Measurements from ENCODE around the gene CDCP2.

CDCP2 gene

DNA sequence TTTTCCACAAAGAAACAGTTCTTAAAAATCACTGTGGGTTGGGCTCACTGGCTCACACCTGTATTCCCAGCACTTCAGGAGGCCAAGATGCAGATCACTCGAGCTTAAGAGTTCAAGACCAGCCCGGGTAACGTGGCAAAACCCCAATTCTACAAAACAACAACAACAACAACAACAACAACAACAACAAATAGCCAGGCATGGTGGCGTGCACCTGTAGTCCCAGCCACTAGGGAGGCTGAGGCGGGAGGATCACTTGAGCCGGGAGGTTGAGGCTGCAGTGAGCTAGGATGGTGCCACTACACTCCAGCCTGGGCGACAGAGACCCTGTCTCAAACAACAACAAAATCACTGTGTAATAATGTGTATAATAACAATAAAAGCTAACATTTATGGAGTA lies 40.8 kb downstream of the CDCP2 start:
- H3K36me3 ChIP-seq (ENCODE audit: control insufficient read depth, low read length), result no peaks in the 10 kb centered on the region
- no peaks in the 10 kb centered on the region for H3K79me2 ChIP-seq (ENCODE audit: control insufficient read depth, low read length)
- no peaks in the 10 kb centered on the region for H3K9me2 ChIP-seq (replicated peaks; ENCODE audit: control insufficient read depth, low read length)
- H3F3A ChIP-seq (ENCODE audit: control insufficient read depth, insufficient read depth), result no peaks in the 10 kb centered on the region
- no peak overlapping the region for H3K4me2 ChIP-seq (ENCODE audit: low read length)
- H3K27me3 ChIP-seq (ENCODE audit: control insufficient read depth, low read length), result no peaks in the 10 kb centered on the region
- TF ChIP-seq, protein P1, sequence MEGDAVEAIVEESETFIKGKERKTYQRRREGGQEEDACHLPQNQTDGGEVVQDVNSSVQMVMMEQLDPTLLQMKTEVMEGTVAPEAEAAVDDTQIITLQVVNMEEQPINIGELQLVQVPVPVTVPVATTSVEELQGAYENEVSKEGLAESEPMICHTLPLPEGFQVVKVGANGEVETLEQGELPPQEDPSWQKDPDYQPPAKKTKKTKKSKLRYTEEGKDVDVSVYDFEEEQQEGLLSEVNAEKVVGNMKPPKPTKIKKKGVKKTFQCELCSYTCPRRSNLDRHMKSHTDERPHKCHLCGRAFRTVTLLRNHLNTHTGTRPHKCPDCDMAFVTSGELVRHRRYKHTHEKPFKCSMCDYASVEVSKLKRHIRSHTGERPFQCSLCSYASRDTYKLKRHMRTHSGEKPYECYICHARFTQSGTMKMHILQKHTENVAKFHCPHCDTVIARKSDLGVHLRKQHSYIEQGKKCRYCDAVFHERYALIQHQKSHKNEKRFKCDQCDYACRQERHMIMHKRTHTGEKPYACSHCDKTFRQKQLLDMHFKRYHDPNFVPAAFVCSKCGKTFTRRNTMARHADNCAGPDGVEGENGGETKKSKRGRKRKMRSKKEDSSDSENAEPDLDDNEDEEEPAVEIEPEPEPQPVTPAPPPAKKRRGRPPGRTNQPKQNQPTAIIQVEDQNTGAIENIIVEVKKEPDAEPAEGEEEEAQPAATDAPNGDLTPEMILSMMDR (IDR thresholded peaks at IDR 0.05; ENCODE audit: low read depth, low read length, poor library complexity, severe bottlenecking), result no peak
- no peak for TF ChIP-seq EZH2phosphoT487 (IDR thresholded peaks at IDR 0.05; ENCODE audit: borderline replicate concordance, low read length)
- H3K4me1 ChIP-seq (ENCODE audit: control insufficient read depth, low read length), result no peaks in the 10 kb centered on the region
- no peaks in the 10 kb centered on the region for H4K20me1 ChIP-seq (ENCODE audit: control insufficient read depth, insufficient read depth, low read depth, low read length)
- H3K4me3 ChIP-seq (ENCODE audit: low read length), result no peak overlapping the region
- no peak overlapping the region for H3K27ac ChIP-seq (ENCODE audit: low read depth, low read length)
- H3K9me3 ChIP-seq (ENCODE audit: control insufficient read depth, insufficient read depth, low read length), result no peaks in the 10 kb centered on the region

DNA sequence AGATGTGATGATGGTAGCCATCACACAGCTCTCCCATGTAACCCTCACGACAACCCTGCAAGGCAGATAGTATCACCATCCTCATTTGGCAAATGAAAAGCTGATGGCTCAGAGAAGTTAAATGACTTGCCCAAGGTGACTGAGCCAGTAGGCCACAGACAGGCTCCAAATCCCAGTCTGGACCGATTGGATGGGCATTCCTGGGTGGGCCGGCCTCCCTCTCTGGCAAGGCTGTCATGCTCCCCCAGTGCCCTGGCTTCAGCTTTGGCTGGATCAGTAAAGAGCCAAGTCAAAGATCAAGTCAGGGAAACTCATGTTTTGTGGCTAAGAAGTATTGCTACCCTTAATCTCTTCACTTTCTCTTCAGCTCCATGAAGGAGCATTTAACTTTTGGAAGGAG lies 41.2 kb downstream of the CDCP2 start:
- Histone ChIP-seq H3K79me2 (ENCODE audit: control insufficient read depth, low read length) (no peaks in the 10 kb centered on the region), H3K9me2 (replicated peaks; ENCODE audit: control insufficient read depth, low read length) (no peaks in the 10 kb centered on the region), H3K4me3 (ENCODE audit: low read length) (no peak overlapping the region), H3F3A (ENCODE audit: control insufficient read depth, insufficient read depth) (no peaks in the 10 kb centered on the region), H3K9me3 (ENCODE audit: control insufficient read depth, insufficient read depth, low read length) (no peaks in the 10 kb centered on the region), H3K36me3 (ENCODE audit: control insufficient read depth, low read length) (no peaks in the 10 kb centered on the region), H3K27ac (ENCODE audit: low read depth, low read length) (no peak overlapping the region), H3K27me3 (ENCODE audit: control insufficient read depth, low read length) (no peaks in the 10 kb centered on the region), H4K20me1 (ENCODE audit: control insufficient read depth, insufficient read depth, low read depth, low read length) (no peaks in the 10 kb centered on the region), H3K4me2 (ENCODE audit: low read length) (no peak overlapping the region), H3K4me1 (ENCODE audit: control insufficient read depth, low read length) (no peaks in the 10 kb centered on the region)
- TF ChIP-seq, protein P1 (IDR thresholded peaks at IDR 0.05; ENCODE audit: low read depth, low read length, poor library complexity, severe bottlenecking), result no peak
- no peak for TF ChIP-seq EZH2phosphoT487 (IDR thresholded peaks at IDR 0.05; ENCODE audit: borderline replicate concordance, low read length)

DNA sequence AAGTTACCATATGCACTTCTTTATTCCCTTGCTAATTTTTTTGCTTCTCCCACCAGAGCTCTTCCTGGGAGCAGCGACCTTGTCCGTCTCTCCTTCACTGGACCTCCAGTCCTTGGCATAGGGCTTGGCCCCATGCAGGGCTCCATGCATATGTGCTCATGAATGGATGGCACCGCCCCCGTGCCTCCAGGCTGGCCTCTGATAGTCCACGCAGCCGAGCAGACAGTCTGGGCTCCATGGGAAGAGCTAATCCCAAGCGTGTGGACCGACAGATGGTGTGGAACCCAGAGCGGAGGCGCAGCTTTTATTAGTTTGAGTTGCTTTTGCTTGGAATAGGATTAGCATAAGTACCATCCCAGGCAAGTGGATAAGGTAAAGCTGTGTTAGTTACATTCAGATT lies 41.8 kb downstream of the CDCP2 start:
- Histone ChIP-seq H3K27ac (ENCODE audit: low read depth, low read length) (no peak overlapping the region), H3K79me2 (ENCODE audit: control insufficient read depth, low read length) (no peaks in the 10 kb centered on the region), H3K36me3 (ENCODE audit: control insufficient read depth, low read length) (no peaks in the 10 kb centered on the region), H4K20me1 (ENCODE audit: control insufficient read depth, insufficient read depth, low read depth, low read length) (no peaks in the 10 kb centered on the region), H3K4me2 (ENCODE audit: low read length) (no peak overlapping the region), H3K9me2 (replicated peaks; ENCODE audit: control insufficient read depth, low read length) (no peaks in the 10 kb centered on the region), H3K27me3 (ENCODE audit: control insufficient read depth, low read length) (no peaks in the 10 kb centered on the region), H3K4me3 (ENCODE audit: low read length) (no peak overlapping the region), H3K9me3 (ENCODE audit: control insufficient read depth, insufficient read depth, low read length) (no peaks in the 10 kb centered on the region), H3K4me1 (ENCODE audit: control insufficient read depth, low read length) (no peaks in the 10 kb centered on the region), H3F3A (ENCODE audit: control insufficient read depth, insufficient read depth) (no peaks in the 10 kb centered on the region)
- no peak for TF ChIP-seq EZH2phosphoT487 (IDR thresholded peaks at IDR 0.05; ENCODE audit: borderline replicate concordance, low read length)
- TF ChIP-seq, protein P1 (IDR thresholded peaks at IDR 0.05; ENCODE audit: low read depth, low read length, poor library complexity, severe bottlenecking), result no peak
